ENCODE measurements around the gene PIEZO1.

The PIEZO1 gene

DNA sequence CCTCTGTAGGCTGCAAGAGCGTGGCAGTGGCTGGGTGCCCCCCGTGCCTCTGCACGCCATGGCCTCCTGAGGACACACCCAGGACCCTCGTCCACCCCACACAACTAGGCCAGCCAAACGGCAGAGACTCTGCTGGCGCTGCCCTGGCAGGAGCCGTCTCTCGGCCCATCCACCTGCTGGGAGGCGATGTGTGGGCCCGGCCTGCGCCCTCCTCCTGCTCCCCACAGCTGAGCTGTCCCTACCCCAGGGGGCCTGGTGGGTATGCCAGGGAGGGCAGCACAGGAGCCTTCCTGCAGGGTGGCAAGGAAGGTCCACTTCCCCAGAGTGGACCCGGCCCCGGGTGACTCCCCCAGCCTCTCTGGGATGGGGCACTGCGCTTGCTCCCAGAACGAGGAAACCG, 85.8 kb downstream of the PIEZO1 start:
- DNase-seq: no peak

DNA sequence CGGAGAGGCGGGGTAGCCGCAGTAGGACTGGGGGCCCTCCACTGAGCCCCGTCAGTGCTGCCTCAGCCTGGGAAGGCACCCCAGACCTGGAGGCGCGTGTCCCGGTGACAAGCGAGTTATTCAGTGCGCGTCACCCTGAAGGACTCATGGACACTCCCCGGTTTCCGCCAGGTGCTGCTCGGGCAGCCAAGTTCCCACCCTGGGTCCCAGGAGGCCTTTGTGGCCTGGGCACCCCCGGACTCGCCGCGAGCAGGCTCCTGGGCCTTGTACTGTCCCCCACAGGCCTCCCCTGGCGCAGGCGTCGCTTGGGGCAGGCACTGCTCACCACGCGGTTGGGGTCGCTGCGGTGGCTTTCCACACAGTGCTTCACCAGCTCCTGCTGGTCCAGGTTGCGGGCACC, 86.4 kb downstream of the PIEZO1 start:
- no peak for DNase-seq

DNA sequence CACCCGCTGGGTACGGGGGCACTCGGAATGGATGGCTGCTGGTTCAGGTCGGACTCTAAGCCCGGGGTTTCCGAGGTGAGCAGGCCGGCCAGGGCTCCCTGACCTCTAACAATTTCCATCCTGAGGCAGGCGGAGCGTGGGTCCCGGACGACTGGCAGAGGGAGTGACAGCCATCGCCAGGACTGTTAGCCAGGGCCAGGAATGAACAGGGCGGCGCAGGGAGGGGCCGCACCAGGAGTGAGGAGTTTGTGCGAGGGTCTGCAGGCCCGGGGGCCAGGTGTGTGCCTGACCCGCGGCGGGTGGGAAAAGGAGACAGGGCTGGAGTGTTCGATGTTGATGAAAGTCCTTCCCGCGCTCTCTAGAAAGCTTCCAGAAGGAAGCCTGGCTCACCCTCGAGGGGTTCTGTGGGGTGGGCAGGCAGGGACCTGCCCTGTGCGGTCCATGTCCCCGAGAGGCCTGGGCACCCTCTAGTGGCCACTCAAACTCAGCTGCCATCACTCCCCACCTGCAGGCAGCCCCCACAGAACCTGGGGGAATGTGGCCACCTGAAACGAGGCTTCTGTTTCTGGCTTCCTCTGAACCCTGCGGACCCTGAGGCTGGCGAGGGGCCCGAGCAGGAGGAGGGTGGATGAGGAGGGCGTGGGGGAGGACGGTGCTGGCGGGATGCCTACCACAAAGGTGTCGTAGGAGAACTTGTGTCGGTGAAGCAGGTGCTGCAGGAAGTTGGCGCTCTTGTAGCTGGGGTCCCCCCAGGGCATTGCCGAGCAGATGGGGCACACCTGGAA, 87.0 kb downstream of the PIEZO1 start:
- DNase-seq: no peak

DNA sequence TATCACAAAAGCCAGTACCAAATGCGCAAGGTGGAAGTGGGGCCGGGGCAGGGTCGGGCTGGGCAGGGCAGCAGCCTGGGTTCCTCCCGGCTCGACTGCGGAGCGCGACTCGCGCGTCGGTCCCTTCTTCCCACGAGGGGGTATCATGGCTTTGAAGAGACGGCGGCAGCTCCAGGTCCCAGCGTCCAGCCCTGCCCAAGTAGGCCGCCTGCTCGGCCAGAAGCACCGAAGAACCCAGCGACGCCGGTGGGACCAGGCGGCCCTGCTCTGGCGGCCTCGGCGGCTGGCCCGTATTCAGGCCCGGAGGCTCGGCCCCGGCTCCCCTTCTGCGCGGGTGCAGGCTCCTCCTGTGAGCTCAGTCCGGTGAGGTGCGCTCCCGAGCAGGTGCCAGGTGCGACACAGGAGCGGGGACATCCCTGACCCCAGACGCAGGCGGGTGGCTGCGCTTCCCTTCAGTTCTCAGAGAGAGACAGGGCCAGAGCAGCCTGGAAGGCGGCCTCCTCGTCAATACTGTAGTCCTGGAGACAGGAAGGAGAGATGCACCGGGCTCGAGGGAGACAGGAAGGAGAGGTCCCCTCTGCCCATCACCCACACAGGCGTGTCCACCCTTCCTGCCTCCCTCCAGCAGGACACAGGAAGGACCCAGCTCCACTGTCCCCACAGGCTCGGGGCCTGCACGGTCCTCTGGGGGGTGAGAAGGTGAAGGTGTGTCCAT, 87.7 kb downstream of the PIEZO1 start:
- DNase-seq: no peak

DNA sequence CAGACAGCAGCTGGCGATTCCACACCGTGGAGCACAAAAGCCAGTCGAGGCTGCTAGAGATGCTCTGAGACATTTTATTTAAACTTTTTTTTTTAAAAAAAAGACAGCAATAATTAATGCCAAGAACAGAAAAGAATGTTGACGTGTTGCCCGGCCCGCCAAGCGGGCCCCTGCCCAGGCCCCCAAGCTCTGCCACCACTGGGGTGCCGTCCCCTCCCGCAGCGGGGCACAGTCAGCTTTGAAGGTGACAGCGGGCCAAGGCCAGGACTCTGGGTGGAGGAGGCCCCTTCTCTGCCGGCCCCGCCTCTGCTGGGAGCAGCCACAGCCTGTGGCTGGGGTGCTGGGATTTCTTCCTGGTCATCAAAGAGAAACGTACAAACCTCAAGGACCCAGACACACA, 88.6 kb downstream of the PIEZO1 start:
- DNase-seq: no peak

DNA sequence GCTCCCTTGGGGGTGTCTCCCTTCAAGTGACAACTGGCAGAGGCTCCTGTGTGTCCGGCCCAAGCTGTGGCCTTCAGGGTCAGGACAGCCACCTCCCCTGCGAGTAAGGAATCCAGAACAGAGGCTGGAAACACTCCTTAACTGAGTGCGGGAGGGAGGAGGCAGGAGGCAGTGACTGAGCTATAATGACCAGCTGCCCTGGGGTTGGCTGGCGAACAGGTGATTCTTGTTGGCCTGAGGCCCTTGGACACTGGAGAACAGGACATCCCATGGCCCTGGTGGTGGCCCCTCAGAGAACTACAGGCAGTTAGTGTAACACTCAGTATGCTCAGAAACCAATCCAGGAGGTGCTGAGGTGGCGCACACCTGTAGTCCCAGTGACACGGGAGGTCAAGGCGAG, 89.3 kb downstream of the PIEZO1 start:
- no peak for DNase-seq

DNA sequence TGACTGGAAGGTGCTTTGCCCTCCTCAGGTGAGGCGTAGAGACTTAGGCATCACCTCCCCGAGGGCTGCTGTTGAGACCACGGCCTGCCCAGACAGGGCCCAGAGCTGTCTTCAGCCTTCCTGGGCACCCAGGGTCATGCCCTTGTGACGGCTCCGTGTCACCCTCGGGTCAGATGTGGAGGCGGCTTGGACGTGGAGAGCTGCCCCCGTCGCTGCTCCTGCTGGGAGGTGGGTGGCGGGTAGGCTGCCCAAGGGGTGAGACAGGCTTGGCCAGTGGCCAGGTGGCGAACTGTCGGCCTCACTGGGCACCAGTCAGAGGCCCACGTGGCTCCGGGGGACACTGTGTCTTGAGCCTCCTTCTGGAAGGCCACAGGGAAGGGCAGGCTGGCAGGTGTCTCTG, 89.8 kb downstream of the PIEZO1 start:
- DNase-seq: no peak

DNA sequence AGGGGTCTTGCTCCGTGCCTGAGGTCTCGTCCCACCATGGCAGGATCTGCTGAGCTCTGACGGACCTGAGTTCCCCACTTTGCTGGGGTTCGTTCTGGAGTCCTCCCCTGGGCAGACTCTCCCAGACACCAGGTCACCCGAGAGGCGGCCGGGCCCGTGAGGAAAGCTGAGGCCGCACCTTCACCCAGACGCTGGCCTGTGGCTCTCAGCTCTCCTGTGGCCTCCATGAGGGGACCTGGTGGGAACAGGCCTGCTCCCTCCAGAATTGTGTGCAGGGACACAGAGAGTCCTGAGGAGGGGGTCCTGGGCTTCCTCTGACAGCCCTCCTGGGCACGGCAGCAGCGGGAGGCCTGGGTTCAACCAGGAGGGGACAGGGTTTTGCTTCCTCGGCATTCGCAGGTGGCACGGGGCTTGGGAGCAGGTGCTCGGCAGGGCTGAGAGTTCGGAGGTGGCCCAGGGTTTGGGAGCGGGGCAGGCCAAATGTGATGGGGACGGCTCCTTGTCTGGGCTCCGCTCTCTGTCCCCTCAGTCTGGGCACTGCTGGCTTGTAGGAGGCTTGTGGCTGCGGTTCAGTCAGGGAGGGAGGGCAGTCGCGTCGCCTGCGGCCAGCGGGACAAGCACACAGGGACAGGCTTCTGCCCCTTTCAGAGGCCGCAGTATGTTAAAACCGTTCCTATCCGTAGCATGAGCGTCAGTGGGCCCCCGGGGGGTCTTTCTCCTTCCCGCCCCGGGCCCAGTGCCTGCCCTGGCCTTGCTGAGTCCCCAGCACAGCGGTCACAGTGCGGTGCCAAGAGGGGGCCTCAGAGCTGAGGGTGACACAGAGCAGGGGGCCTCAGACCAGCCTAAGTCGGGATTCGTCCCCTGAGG, 90.6 kb downstream of the PIEZO1 start:
- no peak for DNase-seq

DNA sequence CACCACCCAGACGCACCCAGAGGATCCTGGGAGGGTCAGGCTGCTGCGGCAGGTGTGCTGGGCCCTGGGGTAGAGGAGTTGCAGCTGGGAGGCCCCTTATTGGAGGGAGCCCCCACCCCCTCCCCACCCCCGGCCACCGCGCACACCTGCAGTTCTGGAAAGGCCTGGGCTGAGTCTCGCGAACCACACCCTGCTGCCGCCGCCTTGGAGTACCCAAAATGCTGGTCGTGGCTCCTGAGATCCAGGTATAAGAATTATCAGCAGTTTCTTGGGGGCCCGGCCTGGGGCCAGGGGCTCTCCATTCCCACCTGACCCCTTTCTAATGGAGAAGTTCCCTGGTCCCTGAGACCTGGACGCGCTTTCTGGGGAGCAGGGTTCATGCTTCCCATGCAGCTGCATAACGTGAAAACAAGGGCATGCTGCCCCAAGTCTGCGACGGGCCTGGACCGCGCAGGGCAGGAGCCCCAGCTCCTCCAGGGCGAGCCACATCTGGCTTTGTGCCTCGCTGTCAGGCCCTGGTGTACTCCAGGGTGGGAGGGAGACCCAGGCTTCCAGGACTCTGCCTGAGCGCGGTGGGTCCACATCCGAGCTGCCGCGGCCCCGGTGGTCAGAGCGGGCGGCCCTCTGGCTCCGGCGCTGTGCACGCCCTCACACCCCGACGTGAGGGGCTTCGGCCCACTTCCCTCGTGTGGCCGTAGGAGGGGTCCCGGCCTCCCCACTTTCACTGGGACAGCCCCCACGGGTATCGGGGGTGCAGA, 91.4 kb downstream of the PIEZO1 start:
- DNase-seq: no peak

DNA sequence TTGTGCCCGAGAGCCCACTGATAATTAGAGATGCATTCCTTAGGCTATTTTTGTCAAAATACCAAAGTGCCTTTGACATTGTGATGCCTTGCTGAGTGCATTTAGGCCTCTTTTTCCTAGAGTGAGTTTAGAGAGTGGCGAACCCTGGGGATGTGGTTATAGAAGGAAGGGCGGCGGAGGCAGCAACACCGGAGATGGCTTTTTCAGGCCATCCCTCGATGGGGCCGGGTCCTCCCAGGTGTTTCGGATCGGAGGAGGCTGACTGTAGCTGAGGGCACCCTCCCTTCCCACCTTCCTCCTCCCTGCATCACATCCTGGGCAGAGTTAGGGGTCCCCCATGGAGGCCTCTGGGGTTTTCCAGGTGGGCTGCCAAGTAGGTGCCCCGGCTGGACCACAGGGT, 92.2 kb downstream of the PIEZO1 start:
- DNase-seq: no peak

DNA sequence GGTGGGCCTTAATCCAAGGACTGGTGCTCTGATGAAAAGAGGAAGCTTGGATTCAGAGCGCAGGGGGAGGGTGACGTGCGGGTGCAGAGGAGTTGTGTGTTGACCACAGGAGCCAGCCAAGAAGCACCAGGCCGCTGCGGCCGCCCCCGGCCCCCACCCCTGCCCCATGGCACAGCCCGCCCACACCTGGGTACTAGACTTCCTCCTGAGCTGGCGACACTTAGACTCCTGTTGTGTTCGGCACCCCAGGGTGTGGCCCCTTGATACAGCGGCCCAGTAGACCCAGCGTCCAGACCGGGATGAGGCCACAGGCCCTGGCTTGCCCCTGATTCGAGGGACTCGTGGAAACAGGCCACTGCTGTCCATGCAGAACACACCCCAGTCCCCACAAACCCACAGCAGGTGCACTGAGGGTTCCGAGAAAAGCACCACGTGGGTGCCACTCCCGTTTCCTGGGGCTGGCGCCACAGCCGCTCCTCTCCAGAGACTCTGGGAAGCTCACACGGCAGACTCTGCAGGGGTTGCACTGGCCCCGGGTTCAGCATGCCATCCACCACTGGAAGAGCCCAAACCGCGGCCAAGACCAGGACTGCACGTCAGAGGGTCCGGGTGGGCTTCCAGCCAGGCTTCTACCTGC, 93.0 kb downstream of the PIEZO1 start:
- DNase-seq: no peak

DNA sequence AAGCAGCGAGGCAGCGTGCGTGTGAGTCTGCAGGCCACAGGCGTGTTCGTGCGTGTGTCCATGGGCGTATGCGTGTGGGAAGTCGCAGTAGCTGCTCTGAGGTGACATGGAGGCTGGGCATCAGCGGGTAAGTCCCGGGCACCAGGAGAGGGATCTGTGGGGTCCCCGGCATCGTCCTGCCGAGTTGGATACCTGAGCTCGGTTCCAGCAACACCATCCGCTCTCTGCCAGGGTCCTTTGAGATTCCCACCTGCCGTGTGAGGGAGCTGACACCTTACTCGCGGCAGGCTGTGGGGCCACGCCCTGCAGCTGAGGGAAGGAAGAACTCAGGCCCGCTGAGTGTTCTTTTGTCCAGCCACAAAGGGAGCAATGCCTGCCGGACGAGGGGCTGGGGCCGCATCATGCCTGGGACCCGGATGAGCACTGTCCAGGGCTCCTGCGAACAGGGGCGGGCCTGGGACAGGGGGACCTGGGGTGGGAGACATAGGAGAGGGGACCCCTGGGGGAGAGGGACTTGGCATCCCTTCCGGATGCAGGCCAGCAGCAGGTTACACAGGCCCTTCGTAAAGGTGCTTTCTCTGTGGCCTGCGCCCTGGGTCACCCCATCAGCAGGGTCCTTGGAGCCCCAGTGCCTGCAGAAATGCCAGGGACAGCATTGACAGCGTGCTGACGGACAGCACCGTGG, 93.7 kb downstream of the PIEZO1 start:
- DNase-seq: no peak

DNA sequence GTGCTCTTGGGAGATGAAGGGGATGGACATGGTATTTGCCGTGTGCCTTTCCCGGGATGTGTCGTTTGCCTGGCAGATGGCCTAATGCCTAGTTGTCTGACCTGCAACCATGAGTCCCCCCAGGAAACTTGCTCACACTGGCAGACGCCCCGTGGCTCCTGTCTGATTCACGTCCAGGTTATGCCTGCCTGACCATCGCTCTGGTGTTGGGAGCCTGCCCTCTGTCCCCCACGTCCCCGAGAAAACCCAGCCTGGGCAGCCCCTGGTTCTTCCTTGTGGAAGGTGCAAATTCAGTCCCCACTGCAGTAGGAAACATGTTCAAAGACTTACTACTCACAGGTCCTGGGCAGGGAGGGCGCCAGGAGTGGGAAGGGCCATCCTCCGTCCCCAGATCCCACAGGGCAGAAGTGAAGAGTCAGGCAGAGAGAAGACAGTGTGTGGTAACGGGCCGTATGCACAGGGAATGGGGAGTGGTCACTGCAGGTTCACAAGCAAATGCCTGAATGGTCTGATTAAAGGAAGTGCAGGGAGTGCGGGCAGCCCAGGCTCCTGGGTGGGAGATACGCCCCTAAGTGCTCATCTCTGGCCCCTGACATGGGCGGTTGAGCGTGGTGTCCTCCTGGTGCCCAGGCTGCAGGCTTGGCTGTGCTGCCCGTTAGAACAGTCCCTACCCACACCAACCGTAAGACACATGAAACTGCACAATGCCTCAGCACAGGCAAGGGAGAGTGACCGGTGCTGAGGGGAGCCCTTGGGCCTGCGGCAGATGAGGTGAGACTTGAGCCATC, 94.5 kb downstream of the PIEZO1 start:
- no peak for DNase-seq

DNA sequence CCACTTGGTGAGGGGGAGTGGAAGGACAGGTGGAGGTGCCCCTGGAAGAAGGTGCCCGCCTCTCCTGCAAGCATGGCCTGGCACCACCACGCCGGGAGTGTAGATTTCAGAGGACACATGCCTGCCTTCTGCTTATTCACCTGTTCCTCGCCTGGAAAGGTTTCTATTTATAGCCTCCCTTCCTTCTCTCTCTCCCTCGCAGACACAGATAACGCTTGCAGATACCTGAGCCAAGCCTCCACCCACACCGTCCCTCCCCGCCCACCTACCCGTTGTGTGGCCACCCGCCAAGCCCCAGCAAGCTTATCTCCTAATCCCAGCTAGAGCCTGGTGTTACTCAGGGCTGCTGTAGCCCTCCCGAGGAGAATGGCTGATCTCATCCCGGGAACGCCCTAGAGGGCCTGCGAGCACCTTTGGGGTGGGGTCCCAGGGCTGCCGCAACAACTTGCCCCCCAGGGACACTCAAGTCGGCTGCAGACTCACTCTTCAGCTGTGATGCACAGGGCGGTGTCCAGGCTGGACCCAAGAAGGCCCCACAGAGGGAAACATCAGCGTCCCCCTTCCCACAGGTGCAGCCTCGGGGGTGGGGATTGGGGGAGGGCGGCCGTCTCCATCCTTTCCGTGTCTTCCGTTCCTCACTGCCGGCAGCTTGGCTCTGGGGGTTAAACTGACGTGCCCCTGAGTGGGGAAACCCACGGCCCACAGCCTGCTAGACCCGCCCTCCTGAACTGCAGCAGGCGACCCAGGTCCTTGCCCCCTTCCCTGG, 96.8 kb downstream of the PIEZO1 start:
- DNase-seq: no peak

DNA sequence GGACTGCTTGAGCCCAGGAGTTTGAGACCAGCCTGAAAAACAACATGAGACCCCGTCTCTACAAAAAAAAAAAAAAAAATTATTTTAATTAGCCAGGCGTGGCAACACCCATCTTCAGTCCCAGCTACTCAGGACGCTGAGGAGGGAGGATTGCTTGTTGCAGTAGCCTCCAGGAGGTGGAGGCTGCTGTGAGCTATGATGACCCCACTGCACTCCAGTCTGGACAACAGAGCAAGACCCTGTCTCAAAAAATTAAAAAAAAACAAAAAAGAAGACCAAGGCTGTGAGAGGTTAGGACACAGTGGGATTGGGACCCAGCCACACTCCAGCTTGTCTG, 97.4 kb downstream of the PIEZO1 start:
- no peak for DNase-seq

DNA sequence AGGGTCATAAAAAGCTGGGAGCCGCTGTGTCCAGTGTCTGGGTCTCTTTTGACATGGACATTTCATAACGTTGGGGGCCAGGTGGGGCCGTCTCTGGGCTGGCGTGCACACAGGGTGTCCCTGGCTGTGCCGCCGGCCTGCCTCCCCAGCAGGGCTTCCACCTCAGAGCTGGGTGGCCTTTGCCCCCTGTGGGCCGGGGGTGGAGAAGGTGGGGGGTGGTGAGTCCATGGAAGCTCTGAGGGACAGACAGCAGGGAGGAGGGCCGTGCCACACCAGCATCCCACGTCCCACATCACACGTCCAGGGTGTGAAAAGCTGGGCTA, 97.8 kb downstream of the PIEZO1 start:
- no peak for DNase-seq

DNA sequence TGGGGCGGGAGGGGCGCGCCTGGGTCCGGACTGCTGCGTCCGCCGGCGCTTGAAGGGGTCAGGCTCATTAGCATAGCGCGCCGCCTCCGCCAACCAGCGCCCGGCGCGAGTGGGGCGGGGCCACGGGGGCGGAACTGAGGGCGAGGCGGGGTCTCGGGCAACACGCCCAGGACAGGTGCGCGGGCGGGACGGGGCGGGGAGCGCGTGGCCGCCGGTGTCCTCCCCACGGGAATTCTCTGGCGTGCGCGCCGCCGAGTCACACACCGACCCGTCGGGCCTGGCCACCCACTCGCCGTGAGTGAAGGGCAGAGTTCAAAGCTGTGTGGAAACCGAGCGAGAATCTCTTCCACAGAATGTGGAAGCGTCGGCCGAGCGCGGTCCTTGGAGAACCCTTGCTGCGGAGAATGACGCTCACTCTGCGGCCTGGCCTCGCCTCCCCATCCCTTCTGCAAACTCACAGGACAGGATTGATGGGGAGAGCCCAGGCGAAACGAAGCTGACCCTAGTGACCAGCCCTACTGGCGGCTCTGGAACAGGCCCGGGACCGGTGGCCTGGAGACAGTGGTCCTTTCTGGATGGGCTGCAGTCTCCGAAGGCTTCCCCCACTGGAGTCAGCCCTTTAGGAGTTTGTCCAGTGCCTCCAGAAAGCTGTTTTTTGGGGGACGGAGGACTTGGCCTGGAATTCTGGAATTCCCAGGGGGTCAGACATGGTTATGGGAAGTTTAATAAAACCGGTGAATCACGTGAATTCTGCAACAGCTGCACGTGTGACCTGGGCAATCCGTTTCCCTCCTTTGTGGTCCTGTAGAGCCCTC, 98.4 kb downstream of the PIEZO1 start, which contains the start of gene SNAI3:
Gene SNAI3 (minus strand): TSS at position 69 of the 815 bp plus-strand sequence. CDS start 101 bp downstream, outside the sequence.
- DNase-seq: no peak

DNA sequence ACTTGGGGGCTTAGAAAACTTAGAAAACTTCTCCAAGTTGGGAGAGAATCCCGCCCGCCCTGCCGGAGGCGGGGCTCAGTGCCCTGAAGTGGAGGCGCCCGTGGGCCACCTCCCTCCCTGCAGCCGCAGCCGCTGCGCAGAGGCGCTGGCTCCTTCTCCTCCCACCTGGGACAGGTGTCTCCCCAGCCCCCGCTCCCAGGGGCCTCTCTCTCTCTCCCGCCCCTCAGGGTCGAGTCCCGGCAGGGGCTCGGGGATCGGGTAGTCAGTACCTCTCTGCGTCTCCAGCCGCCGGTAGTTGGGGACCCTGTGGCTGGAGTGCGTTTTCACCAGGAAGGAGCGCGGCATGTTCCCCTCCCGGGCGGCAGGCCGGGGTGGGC, 99.0 kb downstream of the PIEZO1 start:
- no peak for DNase-seq

All from SIG-M5 (cell line).